Stomach (tissue), 9 donors: ENCODE data around the gene RPRD2. TPM values are rescaled to one million over a fixed set of nuclear protein-coding genes. Genes with fewer than 3 reads are reported as not detected.
A peak's percentile ranks its signal among the peaks of the same experiment; 100 is the strongest.

Experiments used
- DNase-seq, 2 donors: peaks; one replicate each; pipeline versions ENCODE4 v3.0.0 to v3.0.0-alpha.2; 2013 to 2019
- H3K27ac ChIP-seq, 5 donors: fragments of 200-600 bp in 4 of 5; sonication (generic) in 4 of 5; one replicate each; pipeline ENCODE4 v1.5.1; 2013 to 2019; ENCODE audit warnings: mild to moderate bottlenecking in 1 of 5, moderate library complexity in 1 of 5
- H3K27me3 ChIP-seq, 3 donors: fragments of 200-600 bp; sonication (generic); one replicate each; pipeline ENCODE4 v1.5.1; 2017 to 2019; ENCODE audit warnings: mixed run types in 1 of 3
- H3K36me3 ChIP-seq, 4 donors: fragments of 200-600 bp; sonication (generic); 1 replicate in 3 of 4; 2 replicates in 1 of 4; pipeline ENCODE4 v1.5.1; 2016 to 2019
- H3K4me1 ChIP-seq, 4 donors: fragments of 200-600 bp; sonication (generic); one replicate each; pipeline ENCODE4 v1.5.1; 2016 to 2019
- H3K4me3 ChIP-seq, 4 donors: fragments of 200-600 bp; sonication (generic) in 3 of 4; one replicate each; pipeline ENCODE4 v1.5.1; 2016 to 2019; ENCODE audit warnings: mild to moderate bottlenecking in 1 of 4
- H3K9me3 ChIP-seq, 4 donors: fragments of 200-600 bp; sonication (generic); one replicate each; pipeline ENCODE4 v1.5.1; 2016 to 2019
- CTCF ChIP-seq, 7 experiments: fragments of 450-650 bp in 4 of 7; fragments of 200-600 bp in 3 of 7; sonication (generic) in 3 of 7; IDR thresholded peaks; one replicate each; pipeline ENCODE4 v1.5.1; 2016 to 2019; ENCODE audit warnings: antibody characterized with exemption in 7 of 7, control low read depth in 2 of 7, mild to moderate bottlenecking in 1 of 7
- EP300 ChIP-seq: sonication (generic); formaldehyde crosslinking; IDR thresholded peaks from one replicate; pipeline ENCODE4 v1.6.1; 2017; ENCODE audit warnings: antibody characterized with exemption
- POLR2A ChIP-seq, 4 donors: fragments of 450-650 bp; IDR thresholded peaks; one replicate each; pipeline ENCODE4 v1.6.1; 2016; ENCODE audit warnings: antibody characterized with exemption in 4 of 4, control low read depth in 2 of 4, mild to moderate bottlenecking in 1 of 4, moderate library complexity in 1 of 4
- POLR2AphosphoS5 ChIP-seq, 3 donors: sonication (generic); formaldehyde crosslinking; IDR thresholded peaks; one replicate each; pipeline ENCODE4 v1.6.1; 2016; ENCODE audit warnings: antibody characterized with exemption in 3 of 3
- WGBS, 5 donors: extraction: QIAGEN DNeasy Blood & Tissue Kit in 3 of 5; methylation state at CpG; one replicate each; pipeline versions ENCODE4 v1.1.5 to v1.1.7; 2013 to 2018; 5-methylcytosine and 5-hydroxymethylcytosine counted together
- intact Hi-C: fragments of 100-400 bp; cut with DNase I; formaldehyde crosslinking; loops from one replicate; pipeline ENCODE4 v1.15.1; 2023; ENCODE audit warnings: low total_unique reads
- polyA plus RNA-seq, 3 donors: library from polyadenylated mRNA; stranded (reverse); fragments of 200-250 nt; gene quantifications; one replicate each; pipeline ENCODE4 v1.2.3, GENCODE V29; 2013
- total RNA-seq, 5 donors: library from RNA; depleted of rRNA; stranded (reverse); fragments of >200 nt; gene quantifications; one replicate each; pipeline versions ENCODE4 v1.1.0 to v1.2.3, GENCODE V29; 2014 to 2016
- donor health status: healthy with polysubstance abuse.
- donor health status: Bipolar disorder and iron deficiency.
- donor health status: healthy.

Gene RPRD2
- total and polyA plus RNA-seq, 8 donors = 4.5 to 41.4 (median 12.3) TPM

DNA sequence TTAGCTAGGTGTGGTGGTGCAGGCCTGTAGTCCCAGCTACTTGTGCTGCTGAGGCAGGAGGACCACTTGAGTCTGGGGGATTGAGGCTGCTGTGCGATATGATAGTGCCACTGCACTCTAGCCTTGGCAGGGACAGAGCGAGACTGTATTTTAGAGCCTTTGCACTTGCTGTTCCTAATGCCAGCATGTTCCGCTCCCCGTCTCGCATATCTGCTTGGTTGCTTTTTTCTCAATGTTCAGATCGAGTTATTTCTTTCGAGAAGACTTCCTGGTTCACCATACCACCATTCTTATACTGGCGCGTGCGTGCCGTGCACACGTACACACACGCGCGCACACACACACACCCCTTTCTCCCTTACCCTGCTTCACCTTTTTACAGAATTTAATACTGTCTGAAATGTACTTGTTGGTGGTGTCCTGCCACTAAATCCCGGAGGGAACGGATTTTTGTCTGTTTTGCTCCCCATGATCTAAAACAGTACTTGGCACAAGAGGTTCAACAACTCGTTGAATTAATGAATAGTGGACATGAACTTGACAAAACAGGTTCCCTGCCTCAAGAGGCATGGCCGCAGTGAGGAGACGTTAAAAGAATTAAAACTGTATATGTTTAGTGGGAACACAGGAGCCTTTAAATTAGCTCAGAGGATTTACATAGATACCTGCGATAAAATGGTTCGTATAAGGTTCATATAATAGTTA lies 1.1 kb upstream of the RPRD2 start:
- H3K4me1 ChIP-seq = peaks cover 6 to 24% (median 15%) of the 10 kb centered on the region in 4 donors

DNA sequence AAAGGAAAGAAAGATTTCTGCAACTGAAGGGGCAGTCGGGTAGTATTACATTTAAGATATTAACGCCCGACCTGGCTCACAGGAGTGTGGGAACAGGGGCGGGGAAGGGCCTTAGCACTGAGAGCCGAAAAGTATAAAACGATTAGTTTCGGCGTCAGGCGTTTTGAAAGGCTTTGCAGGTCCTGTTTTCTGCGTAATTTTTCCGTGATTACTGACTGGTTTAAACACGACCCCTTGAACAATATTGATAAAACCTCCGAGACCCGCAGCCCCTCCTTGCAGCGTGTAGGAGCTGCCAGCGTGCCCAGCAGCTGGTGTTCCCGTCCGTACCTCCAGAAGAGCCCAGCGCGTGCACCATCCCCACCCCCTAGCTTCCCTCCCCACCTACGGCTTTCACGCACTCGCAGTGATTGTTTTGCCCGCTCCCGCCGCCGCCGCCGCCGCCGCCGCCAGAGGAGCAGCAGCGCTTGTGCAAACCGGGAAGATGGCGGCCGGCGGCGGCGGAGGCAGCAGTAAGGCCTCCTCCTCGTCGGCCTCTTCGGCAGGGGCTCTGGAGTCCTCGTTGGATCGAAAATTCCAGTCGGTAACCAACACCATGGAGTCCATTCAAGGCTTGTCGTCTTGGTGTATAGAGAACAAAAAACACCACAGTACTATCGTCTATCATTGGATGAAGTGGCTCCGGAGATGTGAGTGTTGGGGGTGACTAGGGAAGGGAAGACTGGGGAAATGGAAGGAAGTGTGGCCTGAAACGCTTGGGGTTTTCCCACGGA lies 470 bp downstream of the RPRD2 start:
- peak in 2 of 3 donors; percentile 43 to 47 for TF ChIP-seq POLR2AphosphoS5 (IDR thresholded peaks at IDR 0.05)
- TF ChIP-seq POLR2A (IDR thresholded peaks at IDR 0.05) = no peak
- intact Hi-C loops = no loop called here
- H3K27ac ChIP-seq = peak overlapping the region; percentile 93 to 98 (median 97)
- H3K9me3 ChIP-seq = no peaks in the 10 kb centered on the region
- peak; percentile 84 to 95 for DNase-seq
- H3K36me3 ChIP-seq = no peaks in the 10 kb centered on the region
- 0 to 1% (median 1%) methylated on average over 36 to 50 of the region's 50 CpGs for WGBS, 5 donors
- H3K4me3 ChIP-seq = peak overlapping the region; percentile 63 to 69 (median 64)
- no peaks in the 10 kb centered on the region for H3K27me3 ChIP-seq
- peaks cover 6 to 38% (median 25%) of the 10 kb centered on the region in 4 donors for H3K4me1 ChIP-seq

More for the DNA sequence above, 1.1 kb upstream of the RPRD2 start:
- H3K4me3 ChIP-seq = peak overlapping the region; percentile 63 to 69 (median 64)
- no peaks in the 10 kb centered on the region for H3K9me3 ChIP-seq
- peak overlapping the region; percentile 74 to 98 (median 95) for H3K27ac ChIP-seq
- DNase-seq = peak in 1 of 2 donors; percentile 42
- no peak for TF ChIP-seq CTCF (IDR thresholded peaks at IDR 0.05)
- no peak for TF ChIP-seq POLR2A (IDR thresholded peaks at IDR 0.05)
- TF ChIP-seq EP300 = no peak
- TF ChIP-seq POLR2AphosphoS5 (IDR thresholded peaks at IDR 0.05) = no peak
- intact Hi-C loops = no loop called here
- H3K36me3 ChIP-seq = no peaks in the 10 kb centered on the region
- H3K27me3 ChIP-seq = no peaks in the 10 kb centered on the region
- 43 to 71% (median 52%) methylated on average over 22 of the region's 22 CpGs for WGBS, 5 donors

- 0 to 3% (median 1%) methylated on average over 3 of the region's 3 CpGs for WGBS, 5 donors
- no peak for TF ChIP-seq POLR2AphosphoS5 (IDR thresholded peaks at IDR 0.05)
- no peak for TF ChIP-seq POLR2A (IDR thresholded peaks at IDR 0.05)
- no peak for TF ChIP-seq CTCF (IDR thresholded peaks at IDR 0.05)
- TF ChIP-seq EP300 = no peak
- Histone ChIP-seq H3K27me3 (no peaks in the 10 kb centered on the region), H3K4me1 (peaks cover 6 to 48% (median 30%) of the 10 kb centered on the region in 4 donors), H3K36me3 (no peaks in the 10 kb centered on the region), H3K27ac (peak overlapping the region in 4 of 5 donors; percentile 93 to 98 (median 96)), H3K9me3 (no peaks in the 10 kb centered on the region), H3K4me3 (peak overlapping the region; percentile 63 to 69 (median 64))
- intact Hi-C loops = no loop called here
- DNase-seq = peak in 1 of 2 donors; percentile 30
Measured at GRCh38 chr1:150365941-150366340, 2.0 kb downstream of the RPRD2 start.

DNA sequence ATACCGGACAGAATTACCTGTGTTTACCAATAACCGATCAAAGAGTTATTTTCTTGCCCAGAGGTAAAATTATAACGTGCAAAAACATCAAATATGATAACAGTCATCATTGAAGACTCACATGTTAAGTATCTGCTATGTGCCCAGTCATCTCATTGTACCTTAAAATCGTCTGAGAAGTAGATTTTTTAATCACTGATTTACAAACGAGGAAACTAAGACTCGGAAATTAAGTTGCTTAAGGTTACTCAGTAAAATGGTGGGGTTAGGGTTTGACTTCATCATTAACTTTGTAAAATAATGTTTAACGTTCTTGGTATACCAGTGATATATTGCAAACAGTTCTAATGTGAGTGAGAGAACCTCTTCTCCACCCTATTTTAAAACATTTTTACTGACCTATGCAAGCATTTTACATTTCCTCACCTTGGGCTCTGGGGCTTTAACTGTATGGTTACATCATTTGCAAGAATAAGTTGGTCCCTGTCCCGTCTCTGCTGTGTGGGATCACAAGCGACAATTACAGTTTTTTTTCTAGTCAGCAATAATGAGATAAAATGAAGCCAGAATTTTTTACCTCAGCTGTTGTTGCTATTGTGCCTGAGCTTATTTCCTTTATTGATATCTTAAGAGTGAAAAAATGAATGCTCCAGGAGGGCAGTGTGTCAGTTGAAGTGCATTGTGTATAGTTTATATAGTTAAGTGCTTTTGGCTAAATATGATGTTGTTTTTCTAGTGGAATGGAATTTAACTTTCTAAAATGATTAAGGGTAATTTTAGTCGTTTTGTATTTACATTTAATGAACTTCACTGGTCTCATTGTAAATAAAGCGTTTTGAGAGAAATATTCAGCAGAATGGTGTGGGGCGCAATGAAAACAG lies 2.7 kb downstream of the RPRD2 start:
- H3K9me3 ChIP-seq = no peaks in the 10 kb centered on the region
- no peaks in the 10 kb centered on the region for H3K27me3 ChIP-seq
- peak overlapping the region in 4 of 5 donors; percentile 93 to 98 (median 96) for H3K27ac ChIP-seq
- DNase-seq = peak in 1 of 2 donors; percentile 23
- no peaks in the 10 kb centered on the region for H3K36me3 ChIP-seq
- peaks cover 10 to 55% (median 34%) of the 10 kb centered on the region in 4 donors for H3K4me1 ChIP-seq
- intact Hi-C loops = no loop called here
- peak overlapping the region; percentile 63 to 69 (median 64) for H3K4me3 ChIP-seq
- WGBS, 5 donors = 10 to 12% (median 10%) methylated on average over 12 of the region's 12 CpGs
- TF ChIP-seq CTCF (IDR thresholded peaks at IDR 0.05) (no peak), EP300 (no peak), POLR2A (IDR thresholded peaks at IDR 0.05) (no peak), POLR2AphosphoS5 (IDR thresholded peaks at IDR 0.05) (no peak)
